ENCODE results near the gene CFAP126. TPM values are rescaled to one million over a fixed set of nuclear protein-coding genes. Genes with fewer than 3 reads are reported as not detected.
"Not testable (repeated sequence)": the region's sequence is repeated elsewhere in the genome, so short reads cannot be mapped to it uniquely, and the experiment has no call there.

Gene CFAP126, protein sequence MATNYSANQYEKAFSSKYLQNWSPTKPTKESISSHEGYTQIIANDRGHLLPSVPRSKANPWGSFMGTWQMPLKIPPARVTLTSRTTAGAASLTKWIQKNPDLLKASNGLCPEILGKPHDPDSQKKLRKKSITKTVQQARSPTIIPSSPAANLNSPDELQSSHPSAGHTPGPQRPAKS
- 0.23 TPM for polyA plus RNA-seq (2013, experiment 1 of 2; ENCODE audit: insufficient read length)
- 1.1 TPM for polyA plus RNA-seq (2013, experiment 2 of 2; ENCODE audit: insufficient read length)

DNA sequence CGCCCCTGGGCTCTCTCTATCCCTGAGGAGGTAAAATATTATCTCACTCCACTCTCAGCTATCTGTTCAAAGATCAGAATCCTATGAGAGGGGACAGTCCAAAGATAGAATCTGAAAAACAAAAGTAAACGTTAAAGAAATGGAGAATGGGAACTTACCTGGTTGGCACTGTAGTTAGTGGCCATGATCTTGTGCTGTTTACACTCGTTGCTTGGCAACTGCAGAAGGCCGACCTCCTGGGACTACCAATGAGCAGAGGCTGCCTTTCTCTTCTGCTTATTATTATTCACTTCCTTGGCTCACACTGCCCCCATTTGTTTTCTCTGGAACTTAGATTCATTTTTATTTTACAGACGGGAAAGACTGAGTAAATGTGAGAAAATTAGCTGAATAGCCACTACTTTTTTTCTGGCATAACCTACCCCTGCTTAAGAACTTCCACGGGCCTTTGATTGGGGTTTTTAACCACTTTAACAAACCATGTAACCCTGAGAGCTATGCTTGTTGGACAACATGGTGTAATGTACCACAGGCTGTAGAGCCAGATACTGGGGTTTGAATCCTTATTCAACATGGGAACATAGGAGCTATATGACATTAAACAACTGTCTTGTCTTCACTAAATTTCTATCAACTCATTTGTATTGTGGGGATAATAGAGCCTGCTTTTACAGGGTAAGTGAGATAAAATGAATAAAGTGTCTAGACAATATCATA is at the start of gene CFAP126:
CFAP126 (minus strand) TSS at position 193 of the 717 bp plus-strand sequence; CDS start at position 185, 8 bp downstream.
- peak; percentile 31 for DNase-seq

DNA sequence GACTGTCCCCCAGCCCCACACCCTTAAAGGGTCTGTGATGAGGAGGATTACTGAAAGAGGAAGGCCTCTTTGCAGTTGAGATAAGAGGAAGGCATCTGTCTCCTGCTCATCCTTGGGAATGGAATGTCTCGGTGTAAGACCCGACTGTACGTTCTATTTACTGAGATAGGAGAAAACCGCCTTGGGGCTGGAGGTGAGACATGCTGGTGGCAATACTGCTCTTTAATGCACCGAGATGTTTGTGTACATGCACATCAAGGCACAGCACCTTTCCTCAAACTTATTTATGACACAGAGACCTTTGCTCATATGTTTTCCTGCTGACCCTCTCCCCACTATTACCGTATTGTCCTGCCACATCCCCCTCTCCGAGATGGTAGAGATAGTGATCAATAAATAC is 45.4 kb upstream of the CFAP126 start:
- DNase-seq, result not testable (repeated sequence)

GRCh38 chr1:161410636-161410970 is 42.9 kb upstream of the CFAP126 start:
- DNase-seq, result not testable (repeated sequence)

GRCh38 chr1:161409848-161410635 is 42.4 kb upstream of the CFAP126 start:
- DNase-seq, result not testable (repeated sequence)

- DNase-seq, result no peak
Observed at GRCh38 chr1:161408429-161409052, 40.9 kb upstream of the CFAP126 start.

DNA sequence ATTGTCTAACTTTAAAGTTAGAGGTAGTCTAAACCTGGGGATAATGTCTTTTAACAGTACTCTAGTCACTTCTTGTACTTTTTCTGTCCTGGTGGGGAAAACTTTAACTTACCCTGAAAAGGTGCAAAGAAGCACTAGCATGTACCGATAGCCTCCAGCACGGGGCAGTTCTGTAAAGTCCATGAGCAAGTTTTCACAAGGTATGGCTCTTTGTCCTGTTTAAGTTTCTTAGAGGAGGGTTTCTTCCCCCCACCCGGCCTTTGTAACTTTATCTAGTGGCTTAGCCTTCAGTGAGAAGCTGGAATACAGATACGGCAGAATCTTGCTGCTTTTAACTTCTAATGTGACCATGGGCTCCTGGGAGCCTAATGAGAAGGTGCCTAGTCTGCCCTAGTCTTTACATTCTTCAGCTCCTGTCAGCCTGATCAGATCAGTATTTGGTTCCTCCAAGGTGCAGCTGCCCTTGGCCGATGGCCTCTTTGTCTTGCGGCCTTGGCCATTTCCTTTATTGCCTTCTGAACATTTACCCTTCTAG is 39.8 kb upstream of the CFAP126 start:
- DNase-seq, result no peak

- not testable (repeated sequence) for DNase-seq
Observed at GRCh38 chr1:161406551-161406950, 38.9 kb upstream of the CFAP126 start.

GRCh38 chr1:161404051-161404597 is 36.4 kb upstream of the CFAP126 start:
- DNase-seq, result no peak

GRCh38 chr1:161402446-161402845 is 34.8 kb upstream of the CFAP126 start:
- no peak for DNase-seq

- DNase-seq, result peak; percentile 93
Observed at GRCh38 chr1:161399257-161399998, 31.8 kb upstream of the CFAP126 start.

DNA sequence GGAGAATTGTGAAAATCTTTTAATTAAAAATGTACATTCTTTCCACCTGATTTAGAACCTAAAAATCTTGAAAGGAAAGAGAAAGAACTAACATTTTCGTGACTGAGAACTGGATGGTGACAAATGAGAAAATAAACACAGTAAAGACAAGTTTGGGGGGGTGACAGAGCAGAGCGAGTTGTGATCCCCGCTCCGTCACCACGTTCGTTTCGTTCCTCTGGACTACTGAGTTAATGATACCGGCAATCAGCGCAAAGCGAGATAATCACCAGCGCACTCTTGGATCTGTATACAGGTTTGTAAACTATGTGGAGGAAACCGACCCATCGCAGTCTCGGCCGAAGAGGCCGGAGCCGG is 31.2 kb upstream of the CFAP126 start:
- no peak for DNase-seq

DNA sequence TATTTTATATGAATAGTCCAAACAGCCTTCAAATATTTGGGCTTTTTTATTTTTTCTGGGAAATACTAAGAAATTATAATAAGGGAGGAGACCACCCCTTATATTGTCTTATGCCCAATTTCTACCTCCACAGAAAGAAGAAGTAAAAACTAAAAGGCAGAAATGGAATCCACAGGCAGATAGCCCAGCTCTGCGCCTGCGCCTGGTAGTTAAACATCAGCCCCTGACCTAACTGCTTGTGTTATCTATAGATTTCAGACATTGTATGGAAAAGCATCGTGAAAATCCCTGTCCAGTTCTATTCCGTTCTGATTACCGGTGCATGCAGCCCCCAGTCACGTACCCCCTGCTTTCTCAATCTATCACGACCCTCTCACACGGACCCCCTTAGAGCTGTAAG is 29.4 kb upstream of the CFAP126 start:
- DNase-seq, result not testable (repeated sequence)

DNA sequence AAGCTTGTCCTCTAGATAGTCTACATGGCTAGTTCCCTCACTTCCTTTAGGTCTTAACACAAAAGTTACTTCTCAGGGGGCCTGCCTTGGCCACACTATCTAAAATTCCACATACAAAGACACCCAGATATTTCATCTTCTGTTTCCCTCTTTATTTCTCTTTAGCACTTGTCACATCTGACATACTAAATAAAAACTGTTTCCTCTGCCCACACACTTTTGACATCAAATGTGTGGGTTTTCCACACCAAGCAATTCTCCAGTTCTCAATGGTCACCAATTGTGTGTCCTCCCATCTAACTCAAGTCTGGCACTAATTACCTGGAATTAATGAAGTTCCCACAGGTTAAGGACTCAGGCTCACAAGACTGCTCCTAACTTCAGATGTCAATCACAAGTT is 25.5 kb upstream of the CFAP126 start:
- DNase-seq, result no peak

- no peak for DNase-seq
Observed at GRCh38 chr1:161391611-161392010, 23.9 kb upstream of the CFAP126 start.

GRCh38 chr1:161391136-161391535 is 23.5 kb upstream of the CFAP126 start:
- DNase-seq, result not testable (repeated sequence)

GRCh38 chr1:161390559-161390858 is 22.8 kb upstream of the CFAP126 start:
- no peak for DNase-seq

DNA sequence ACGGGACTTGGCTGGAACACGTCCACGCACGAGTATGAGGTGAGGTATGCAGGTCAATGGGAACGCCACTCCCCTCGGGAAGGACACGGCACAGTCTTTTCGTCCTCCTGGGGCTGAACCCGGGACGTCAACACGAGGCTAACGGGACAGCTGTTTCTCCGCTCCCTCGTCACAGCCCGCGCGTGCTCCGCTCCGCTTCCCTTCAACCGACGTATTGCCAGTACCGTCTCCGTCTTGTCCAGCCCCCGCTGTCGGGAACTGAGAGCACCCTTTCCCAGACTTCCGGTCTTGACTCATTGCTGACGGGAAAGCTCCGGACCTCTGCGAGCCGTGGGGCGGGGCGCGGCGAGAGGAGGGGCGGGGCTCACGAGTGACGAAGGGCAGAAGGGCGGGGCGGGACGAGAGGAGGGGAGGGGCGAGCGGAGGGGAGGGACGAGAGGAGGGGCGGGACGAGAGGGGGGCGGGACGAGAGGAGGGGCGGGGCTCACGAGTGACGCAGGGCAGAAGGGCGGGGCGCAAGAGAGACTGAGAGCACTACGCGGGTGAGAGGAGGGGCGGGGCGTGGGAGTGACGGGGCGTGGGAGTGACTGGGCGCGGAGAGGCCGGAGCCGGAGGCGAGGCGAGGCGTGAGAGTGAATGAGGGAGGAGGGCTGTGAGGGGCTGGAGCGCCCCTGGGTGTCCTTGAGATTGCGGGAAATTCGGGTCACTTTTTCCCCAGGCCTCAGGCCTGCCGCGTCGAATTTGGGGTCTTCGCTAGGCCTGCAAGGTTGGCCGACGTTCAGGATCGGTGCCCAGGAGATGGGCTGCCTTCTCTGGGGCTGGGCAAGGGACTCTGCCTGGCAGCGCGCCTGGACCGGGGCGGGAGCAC is 22.2 kb upstream of the CFAP126 start:
- DNase-seq, result peak; percentile 99

- not testable (repeated sequence) for DNase-seq
Observed at GRCh38 chr1:161389158-161389557, 21.5 kb upstream of the CFAP126 start.

- DNase-seq, result no peak
Observed at GRCh38 chr1:161388639-161389038, 21.0 kb upstream of the CFAP126 start.

GRCh38 chr1:161382214-161383019 is 14.7 kb upstream of the CFAP126 start:
- DNase-seq, result peak; percentile 65
